GM12801 (cell line): ENCODE measurements around the gene BRF1.

Experiments used
- CTCF ChIP-seq: IDR thresholded peaks from one replicate; pipeline ENCODE4 v1.5.1; 2011; ENCODE audit warnings: control low read depth; ENCODE audit not compliant: insufficient read length; ENCODE audit errors: extremely low read depth

The BRF1 gene

GRCh38 chr14:105268736-105269354, 32.0 kb downstream of the BRF1 start:
- no peak for TF ChIP-seq CTCF

GRCh38 chr14:105267820-105268548, 32.8 kb downstream of the BRF1 start:
- no peak for TF ChIP-seq CTCF

GRCh38 chr14:105261781-105262180, 39.0 kb downstream of the BRF1 start:
- TF ChIP-seq CTCF = no peak

GRCh38 chr14:105260959-105261358, 39.8 kb downstream of the BRF1 start:
- no peak for TF ChIP-seq CTCF

- no peak for TF ChIP-seq CTCF
Measured at GRCh38 chr14:105258846-105259245, 42.0 kb downstream of the BRF1 start.

- no peak for TF ChIP-seq CTCF
Measured at GRCh38 chr14:105257464-105257863, 43.3 kb downstream of the BRF1 start.

- TF ChIP-seq CTCF = no peak
Measured at GRCh38 chr14:105256292-105256960, 44.4 kb downstream of the BRF1 start.
